ENCODE results near the gene GSDME. TPM values are rescaled to one million over a fixed set of nuclear protein-coding genes. Genes with fewer than 3 reads are reported as not detected.

The GSDME gene
- total and polyA plus RNA-seq, 10 of the 15 experiments (the other 5 are each of a cell fraction or from before 2014, with no cell fraction given): 23.7 to 245 (median 128) TPM

DNA sequence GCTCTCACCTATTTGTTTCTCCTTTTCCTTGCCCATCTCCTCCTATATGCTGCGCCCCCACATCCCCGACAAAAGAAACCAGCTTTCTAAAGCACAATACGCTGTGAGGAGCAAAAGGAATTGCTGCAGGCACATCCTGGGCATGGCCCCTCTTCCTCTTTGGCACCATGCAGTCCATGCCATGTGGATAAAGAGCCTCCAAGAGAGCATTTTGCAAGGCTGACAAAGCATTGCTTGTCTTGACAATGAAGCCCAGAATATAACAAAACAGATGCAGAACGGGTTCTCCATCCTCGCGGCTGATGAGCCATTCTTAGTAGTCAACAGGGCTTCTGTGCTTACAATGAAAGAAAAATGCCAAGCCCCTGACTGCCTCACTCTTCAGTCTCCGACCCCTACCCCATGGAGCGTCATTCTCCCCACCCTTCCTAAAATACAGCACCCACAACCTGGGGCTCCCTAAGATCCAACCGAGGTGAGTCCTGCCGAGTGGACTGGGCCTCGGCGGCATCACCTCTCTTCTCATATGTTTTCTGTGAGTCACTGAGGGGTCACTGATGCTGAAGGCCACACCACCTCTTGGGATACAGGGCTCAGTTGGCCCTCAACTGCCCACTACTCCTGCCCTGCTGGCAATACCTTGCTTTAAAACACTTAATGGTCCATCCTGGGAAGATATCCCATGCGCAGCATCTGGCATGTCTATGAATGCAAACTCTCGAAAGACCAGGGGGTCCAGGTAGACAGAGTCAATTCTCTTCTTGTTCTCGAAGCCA lies 47.5 kb downstream of the GSDME start (continued):
- TF ChIP-seq ZZZ3 (IDR thresholded peaks at IDR 0.05; ENCODE audit: control insufficient read depth, insufficient read length, low read depth): no peak
- TF ChIP-seq STAT1 (conservative IDR thresholded peaks at IDR 0.05): no peak
- TF ChIP-seq NBN (IDR thresholded peaks at IDR 0.05): no peak
- no peak for TF ChIP-seq DPF2 (IDR thresholded peaks at IDR 0.05)
- no peak for TF ChIP-seq MEF2A (IDR thresholded peaks at IDR 0.05; ENCODE audit: insufficient read depth, low read depth, low read length)
- TF ChIP-seq PML (IDR thresholded peaks at IDR 0.05; ENCODE audit: low read length): no peak
- TF ChIP-seq PAX5 (IDR thresholded peaks at IDR 0.05; ENCODE audit: borderline replicate concordance, low read depth, low read length): no peak
- TF ChIP-seq HDGF (IDR thresholded peaks at IDR 0.05): no peak
- no peak for TF ChIP-seq TARDBP (IDR thresholded peaks at IDR 0.05; ENCODE audit: borderline replicate concordance)
- TF ChIP-seq ESRRA (IDR thresholded peaks at IDR 0.05; ENCODE audit: low read length): no peak

- Histone ChIP-seq H3K4me1 (ENCODE audit: control insufficient read depth, insufficient read depth, low read length) (peaks cover 3% of the 10 kb centered on the region), H2AFZ (ENCODE audit: control insufficient read depth, low read depth, low read length) (no peak overlapping the region), H3K9me3 (replicated peaks; ENCODE audit: control insufficient read depth, insufficient read depth, low read length) (no peaks in the 10 kb centered on the region), H3K9ac (ENCODE audit: control insufficient read depth, insufficient read depth, low read length) (no peak overlapping the region), H3K4me2 (ENCODE audit: control insufficient read depth, insufficient read depth) (no peak overlapping the region), H3K27me3 (replicated peaks in 1 of 2; ENCODE audit: control insufficient read depth in 2 of 2, insufficient read depth in 2 of 2, low read length in 1 of 2) (no peaks in the 10 kb centered on the region), H4K20me1 (ENCODE audit: control insufficient read depth, insufficient read depth) (no peaks in the 10 kb centered on the region), H3K27ac (ENCODE audit: control insufficient read depth, insufficient read depth) (no peak overlapping the region), H3K36me3 (ENCODE audit: control insufficient read depth in 2 of 2, insufficient read depth in 2 of 2, low read length in 1 of 2) (peaks cover 3 to 14% of the 10 kb centered on the region in 2 experiments; a peak in 3 of 4 replicates), H3K4me3 (no peak overlapping the region), H3K79me2 (ENCODE audit: control insufficient read depth, insufficient read depth, low read length) (peaks cover 1% of the 10 kb centered on the region; the same call in 1 of the 2 replicates)
- DNase-seq (ENCODE audit: low read depth, low spot score) (no peak), FAIRE-seq (no peak), ATAC-seq (no peak)
- intact Hi-C loops (cut with micrococcal nuclease; ENCODE audit: unreplicated experiment): no loop called here
- RAD21 ChIA-PET (ENCODE audit: unreplicated experiment): no interaction called here
- BruUV-seq (replicated peaks): no TSS peak
- TF ChIP-seq KAT2A (conservative IDR thresholded peaks at IDR 0.05; ENCODE audit: control insufficient read depth, low read depth, low read length): no peak
- TF ChIP-seq SP1 (IDR thresholded peaks at IDR 0.05; ENCODE audit: low read depth, low read length): no peak
- TF ChIP-seq SMC3 (IDR thresholded peaks at IDR 0.05; ENCODE audit: borderline replicate concordance, low read length): no peak
- TF ChIP-seq CREB1 (IDR thresholded peaks at IDR 0.05; ENCODE audit: low read depth): no peak
- TF ChIP-seq ASH2L (IDR thresholded peaks at IDR 0.05; ENCODE audit: borderline replicate concordance, low read depth): no peak
- no peak for TF ChIP-seq BCL11A (IDR thresholded peaks at IDR 0.05; ENCODE audit: low read depth, low read length)
- no peak for TF ChIP-seq PBX3 (IDR thresholded peaks at IDR 0.05; ENCODE audit: insufficient replicate concordance, low read depth, low read length)
- no peak for TF ChIP-seq NR2C1 (IDR thresholded peaks at IDR 0.05)
- TF ChIP-seq SMARCA5 (IDR thresholded peaks at IDR 0.05): no peak
- TF ChIP-seq NR2F1 (conservative IDR thresholded peaks at IDR 0.05): no peak
- no peak for TF ChIP-seq MTA3 (IDR thresholded peaks at IDR 0.05; ENCODE audit: borderline replicate concordance, low read length)
- no peak for TF ChIP-seq RBBP5 (conservative IDR thresholded peaks at IDR 0.05)
- TF ChIP-seq RAD51 (IDR thresholded peaks at IDR 0.05): no peak
- TF ChIP-seq FOXM1 (IDR thresholded peaks at IDR 0.05; ENCODE audit: low read depth, low read length): no peak
- SMC1A ChIA-PET (ENCODE audit: uncharacterized antibody, unreplicated experiment): interaction anchor here (0.9 kb wide), 1 partner anchor 13 kb away, joined by 3 read pairs; no protein-coding TSS in a partner anchor
- CTCF ChIA-PET: no interaction called here
- POLR2A ChIA-PET: no interaction called here
- in situ Hi-C loops (cut with MboI): no loop called here
- 98% methylated on average over 5 of the region's 5 CpGs for WGBS (ENCODE audit: insufficient coverage, insufficient replicate concordance, low lambda C conversion rate, missing lambda C conversion rate)
These were observed 48.2 kb downstream of the GSDME start for GRCh38 chr7:24709051-24709450.
